AG04449 (cell line): ENCODE data around the gene PLPP3.

Experiments
- CTCF ChIA-PET: fragments of 350-600 bp; formaldehyde crosslinking; extraction: SDS; loops from one replicate; lab custom pipeline; 2021; ENCODE audit warnings: antibody characterized with exemption; lab: Yijun Ruan, JAX
- POLR2A ChIA-PET: fragments of 400-600, 350-600 bp; formaldehyde crosslinking; extraction: SDS; loops from one replicate; lab custom pipeline; 2020; ENCODE audit warnings: antibody characterized with exemption, inconsistent platforms; lab: Yijun Ruan, JAX
- DNase-seq: peaks from one replicate; pipeline ENCODE4 v3.0.0-alpha.2; 2010; ENCODE audit warnings: low read depth, low spot score
- H3K4me3 ChIP-seq: 2 replicates; pipeline ENCODE4 v1.5.1; 2011; ENCODE audit warnings: low read depth, mild to moderate bottlenecking, control low read depth, low read length
- CTCF ChIP-seq: IDR thresholded peaks from one replicate; pipeline ENCODE4 v1.5.1; 2011; ENCODE audit warnings: mild to moderate bottlenecking, moderate library complexity, low read length, control low read depth, inconsistent platforms; ENCODE audit not compliant: insufficient read depth; ENCODE audit errors: missing control alignments

The PLPP3 gene

GRCh38 chr1:56586502-56586901 is 7.1 kb upstream of the PLPP3 start:
- ChIA-PET POLR2A (no interaction called here), CTCF (interaction anchor here (1.1 to 11.0 kb wide), 8 partner anchors 10 to 1302 kb away, joined by 4 to 230 read pairs (median 10); no protein-coding TSS in a partner anchor)
- no peak for DNase-seq
- H3K4me3 ChIP-seq: no peak overlapping the region
- TF ChIP-seq CTCF: no peak

- no peak overlapping the region for H3K4me3 ChIP-seq
- TF ChIP-seq CTCF: no peak
- no peak for DNase-seq
- CTCF ChIA-PET: interaction anchor here (0.9 to 11.0 kb wide), 19 partner anchors 9 to 1301 kb away, joined by 3 to 230 read pairs (median 5); no protein-coding TSS in a partner anchor
- POLR2A ChIA-PET: no interaction called here
These were observed 6.6 kb upstream of the PLPP3 start for GRCh38 chr1:56585985-56586384.

- H3K4me3 ChIP-seq: no peak overlapping the region
- peak; percentile 54 for TF ChIP-seq CTCF
- DNase-seq: peak; percentile 33
- POLR2A ChIA-PET: no interaction called here
- CTCF ChIA-PET: interaction anchor here (0.7 to 11.0 kb wide), 66 partner anchors 8 to 1514 kb away, joined by 3 to 230 read pairs (median 4); no protein-coding TSS in a partner anchor
These were observed 5.7 kb upstream of the PLPP3 start for GRCh38 chr1:56584910-56585528.

GRCh38 chr1:56583957-56584468 is 4.7 kb upstream of the PLPP3 start:
- no peak for DNase-seq
- TF ChIP-seq CTCF: no peak
- ChIA-PET POLR2A (no interaction called here), CTCF (interaction anchor here (0.7 to 11.0 kb wide), 44 partner anchors 9 to 1513 kb away, joined by 3 to 230 read pairs (median 4); no protein-coding TSS in a partner anchor)
- no peak overlapping the region for H3K4me3 ChIP-seq

GRCh38 chr1:56580771-56581170 is 1.4 kb upstream of the PLPP3 start:
- ChIA-PET CTCF (interaction anchor here (0.6 to 11.0 kb wide), 10 partner anchors 240 to 1296 kb away, joined by 3 to 230 read pairs (median 4); no protein-coding TSS in a partner anchor), POLR2A (no interaction called here)
- no peak for DNase-seq

More at GRCh38 chr1:56580771-56581170, 1.4 kb upstream of the PLPP3 start:
- no peak for TF ChIP-seq CTCF
- H3K4me3 ChIP-seq: no peak overlapping the region
